Neural cell (in vitro differentiated cells): Measurements from ENCODE around the gene TIAL1.

Source experiments
- CTCF ChIP-seq: fragments of 450-650 bp; IDR thresholded peaks from 2 replicates; pipeline ENCODE4 v1.5.1; 2014; ENCODE audit warnings: antibody characterized with exemption, mild to moderate bottlenecking, moderate library complexity; ENCODE audit not compliant: poor library complexity, severe bottlenecking
- EP300 ChIP-seq: fragments of 450-650 bp; conservative IDR thresholded peaks from 2 replicates; pipeline ENCODE4 v1.6.1; 2014; ENCODE audit warnings: antibody characterized with exemption, mild to moderate bottlenecking, moderate library complexity; ENCODE audit not compliant: poor library complexity, severe bottlenecking
- EZH2 ChIP-seq: fragments of 200-600, 300-800 bp; shearing (Covaris generic), sonication (generic); IDR thresholded peaks from 2 replicates; pipeline ENCODE4 v1.6.1; 2014; ENCODE audit warnings: antibody characterized with exemption, low read length, borderline replicate concordance, mild to moderate bottlenecking; ENCODE audit not compliant: insufficient read depth, poor library complexity, severe bottlenecking
- POLR2AphosphoS5 ChIP-seq: IDR thresholded peaks from 2 replicates; pipeline ENCODE4 v1.6.1; 2012
- RAD21 ChIP-seq: fragments of 450-650 bp; conservative IDR thresholded peaks from 2 replicates; pipeline ENCODE4 v1.6.1; 2014; ENCODE audit warnings: antibody characterized with exemption, mild to moderate bottlenecking, moderate library complexity
- REST ChIP-seq: IDR thresholded peaks from 2 replicates; pipeline ENCODE4 v1.6.1; 2012; ENCODE audit warnings: borderline replicate concordance
- TAF1 ChIP-seq: IDR thresholded peaks from 2 replicates; pipeline ENCODE4 v1.6.1; 2012; ENCODE audit warnings: low read depth

- no peak for TF ChIP-seq CTCF
- TF ChIP-seq EP300: no peak
- TF ChIP-seq REST: no peak
- no peak for TF ChIP-seq RAD21
- TF ChIP-seq POLR2AphosphoS5: no peak
- no peak for TF ChIP-seq EZH2
- TF ChIP-seq TAF1: no peak
Measured at GRCh38 chr10:119625570-119626280, 29.0 kb upstream of the TIAL1 start.
